Measurements from ENCODE around the gene IGFBP3. TPM values are rescaled to one million over a fixed set of nuclear protein-coding genes. Genes with fewer than 3 reads are reported as not detected.

Gene IGFBP3
- total RNA-seq, 2 experiments from 2014 or later, result 8.0 to 10.0 TPM

GRCh38 chr7:45882465-45882810 is 38.6 kb downstream of the IGFBP3 start:
- no peak overlapping the region for H3K4me3 ChIP-seq (ENCODE audit: low read length)
- no peak for TF ChIP-seq CTCF (IDR thresholded peaks at IDR 0.05)
- Mint-ChIP-seq H3K4me1 (ENCODE audit: low read depth) (no peaks in the 10 kb centered on the region), H3K4me3 (no peak overlapping the region), H3K27me3 (peaks cover 40% of the 10 kb centered on the region), H3K27ac (no peak overlapping the region), H3K36me3 (ENCODE audit: low read depth) (no peaks in the 10 kb centered on the region), H3K9me3 (peaks cover 4% of the 10 kb centered on the region)
- DNase-seq, result no peak
- no peaks in the 10 kb centered on the region for H3K4me1 ChIP-seq (ENCODE audit: insufficient read depth, low read length)
- peaks cover 12 to 13% of the 10 kb centered on the region in 2 experiments for H3K9me3 ChIP-seq (ENCODE audit: control insufficient read depth in 1 of 2, insufficient read depth in 1 of 2, low read length in 2 of 2)
- POLR2A ChIA-PET, result no interaction called here
- no peak for ATAC-seq (ENCODE audit: poor library complexity)
- H3K27me3 ChIP-seq (ENCODE audit: control insufficient read depth in 1 of 2, insufficient read depth in 2 of 2, low read length in 2 of 2), result peaks cover 7 to 16% of the 10 kb centered on the region in 2 experiments
- intact Hi-C loops (cut with DNase I, micrococcal nuclease), result no loop called here
- H3K36me3 ChIP-seq (ENCODE audit: insufficient read depth, low read length), result no peaks in the 10 kb centered on the region
- no peak overlapping the region for H3K27ac ChIP-seq (ENCODE audit: low read depth in 1 of 2, low read length in 2 of 2)
- CTCF ChIA-PET, result no interaction called here

GRCh38 chr7:45881759-45882464 is 39.2 kb downstream of the IGFBP3 start:
- intact Hi-C loops (cut with DNase I, micrococcal nuclease), result no loop called here
- ChIA-PET POLR2A (no interaction called here), CTCF (no interaction called here)
- no peak for DNase-seq
- peaks cover 12 to 13% of the 10 kb centered on the region in 2 experiments for H3K9me3 ChIP-seq (ENCODE audit: control insufficient read depth in 1 of 2, insufficient read depth in 1 of 2, low read length in 2 of 2)
- Mint-ChIP-seq H3K9me3 (peaks cover 4% of the 10 kb centered on the region), H3K36me3 (ENCODE audit: low read depth) (no peaks in the 10 kb centered on the region), H3K4me1 (ENCODE audit: low read depth) (no peaks in the 10 kb centered on the region), H3K27ac (no peak overlapping the region), H3K27me3 (peaks cover 35% of the 10 kb centered on the region), H3K4me3 (no peak overlapping the region)
- no peak overlapping the region for H3K27ac ChIP-seq (ENCODE audit: low read depth in 1 of 2, low read length in 2 of 2)
- H3K4me1 ChIP-seq (ENCODE audit: insufficient read depth, low read length), result no peaks in the 10 kb centered on the region
- H3K27me3 ChIP-seq (ENCODE audit: control insufficient read depth in 1 of 2, insufficient read depth in 2 of 2, low read length in 2 of 2), result peaks cover 4 to 11% of the 10 kb centered on the region in 2 experiments
- no peak for TF ChIP-seq CTCF (IDR thresholded peaks at IDR 0.05)
- H3K36me3 ChIP-seq (ENCODE audit: insufficient read depth, low read length), result no peaks in the 10 kb centered on the region
- no peak for ATAC-seq (ENCODE audit: poor library complexity)
- H3K4me3 ChIP-seq (ENCODE audit: low read length), result no peak overlapping the region

GRCh38 chr7:45881280-45881758 is 39.8 kb downstream of the IGFBP3 start:
- Mint-ChIP-seq H3K4me1 (ENCODE audit: low read depth) (no peaks in the 10 kb centered on the region), H3K4me3 (no peak overlapping the region), H3K27ac (no peak overlapping the region), H3K9me3 (peaks cover 4% of the 10 kb centered on the region), H3K27me3 (peaks cover 29% of the 10 kb centered on the region), H3K36me3 (ENCODE audit: low read depth) (no peaks in the 10 kb centered on the region)
- ChIA-PET POLR2A (no interaction called here), CTCF (no interaction called here)
- H3K4me1 ChIP-seq (ENCODE audit: insufficient read depth, low read length), result no peaks in the 10 kb centered on the region
- no peak for TF ChIP-seq CTCF (IDR thresholded peaks at IDR 0.05)
- H3K36me3 ChIP-seq (ENCODE audit: insufficient read depth, low read length), result no peaks in the 10 kb centered on the region
- no peak overlapping the region for H3K4me3 ChIP-seq (ENCODE audit: low read length)
- intact Hi-C loops (cut with DNase I, micrococcal nuclease), result no loop called here
- peaks cover 4 to 5% of the 10 kb centered on the region in 2 experiments for H3K27me3 ChIP-seq (ENCODE audit: control insufficient read depth in 1 of 2, insufficient read depth in 2 of 2, low read length in 2 of 2)
- no peak overlapping the region for H3K27ac ChIP-seq (ENCODE audit: low read depth in 1 of 2, low read length in 2 of 2)
- DNase-seq, result no peak
- no peak for ATAC-seq (ENCODE audit: poor library complexity)
- H3K9me3 ChIP-seq (ENCODE audit: control insufficient read depth in 1 of 2, insufficient read depth in 1 of 2, low read length in 2 of 2), result peaks cover 12 to 17% of the 10 kb centered on the region in 2 experiments
